ENCODE measurements around the gene EPS15. TPM values are rescaled to one million over a fixed set of nuclear protein-coding genes. Genes with fewer than 3 reads are reported as not detected.
"Not testable (repeated sequence)": the region's sequence is repeated elsewhere in the genome, so short reads cannot be mapped to it uniquely, and the experiment has no call there.

The EPS15 gene
- total RNA-seq, 1 experiment from 2014 or later = 31.5 TPM

GRCh38 chr1:51472359-51472758 lies 46.7 kb downstream of the EPS15 start:
- no peak for DNase-seq (ENCODE audit: low spot score)

DNA sequence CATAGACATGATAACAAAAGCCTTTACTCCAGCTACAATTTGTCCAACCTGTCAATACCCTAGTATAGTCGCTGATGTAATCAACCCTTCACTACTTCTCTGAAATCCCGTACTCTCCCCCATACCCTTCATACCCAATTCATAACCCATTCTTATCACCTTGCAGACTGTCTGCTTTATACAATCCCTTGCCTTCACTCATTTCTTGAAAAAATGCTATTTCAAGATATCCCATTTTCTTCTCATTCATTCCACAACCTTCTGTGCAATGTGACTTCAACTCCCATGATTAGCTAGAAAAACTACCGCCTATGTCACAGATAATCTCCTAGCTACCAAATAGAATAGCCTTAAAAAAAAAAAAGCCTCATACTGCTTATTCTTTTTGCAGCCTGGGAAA lies 49.5 kb downstream of the EPS15 start:
- no peak for DNase-seq (ENCODE audit: low spot score)

DNA sequence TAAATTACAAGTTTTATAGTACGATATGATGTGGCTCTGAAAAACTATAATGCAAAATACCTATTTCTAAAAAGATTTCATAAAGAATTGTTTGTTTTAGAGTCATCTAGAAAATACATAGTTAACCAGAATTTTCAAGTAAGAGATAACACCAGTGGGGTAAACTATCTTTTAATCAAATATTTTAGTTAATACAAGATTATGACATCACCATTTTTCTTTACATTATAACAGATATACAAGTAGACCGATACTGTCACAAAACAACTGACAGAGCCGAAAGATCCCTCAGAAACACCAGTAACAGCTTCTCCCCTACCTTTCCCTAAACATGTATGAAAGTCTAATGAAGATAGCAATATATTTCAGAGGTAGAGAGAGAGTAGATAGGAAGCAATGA lies 54.2 kb downstream of the EPS15 start:
- DNase-seq (ENCODE audit: low spot score) = no peak

GRCh38 chr1:51463561-51463960 lies 55.5 kb downstream of the EPS15 start:
- DNase-seq (ENCODE audit: low spot score) = no peak

DNA sequence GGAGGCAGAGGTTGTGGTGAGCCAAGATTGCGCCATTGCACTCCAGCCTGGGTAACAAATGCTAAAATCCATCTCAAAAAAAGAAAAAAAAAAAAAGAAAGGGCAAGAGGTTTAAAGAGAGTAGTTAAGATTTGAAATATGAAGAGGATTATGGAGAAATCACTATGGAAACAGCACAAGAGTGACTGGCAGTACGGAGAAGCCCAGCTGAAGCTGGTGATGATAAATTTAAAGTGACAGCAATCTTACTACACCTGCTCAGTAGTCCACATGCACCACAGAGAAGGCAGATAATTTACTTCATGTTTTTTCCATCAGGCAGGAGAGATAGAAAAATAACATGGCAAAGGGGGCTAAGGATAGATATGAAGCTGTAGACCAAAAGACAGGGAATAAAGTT lies 56.8 kb downstream of the EPS15 start:
- DNase-seq (ENCODE audit: low spot score) = not testable (repeated sequence)

DNA sequence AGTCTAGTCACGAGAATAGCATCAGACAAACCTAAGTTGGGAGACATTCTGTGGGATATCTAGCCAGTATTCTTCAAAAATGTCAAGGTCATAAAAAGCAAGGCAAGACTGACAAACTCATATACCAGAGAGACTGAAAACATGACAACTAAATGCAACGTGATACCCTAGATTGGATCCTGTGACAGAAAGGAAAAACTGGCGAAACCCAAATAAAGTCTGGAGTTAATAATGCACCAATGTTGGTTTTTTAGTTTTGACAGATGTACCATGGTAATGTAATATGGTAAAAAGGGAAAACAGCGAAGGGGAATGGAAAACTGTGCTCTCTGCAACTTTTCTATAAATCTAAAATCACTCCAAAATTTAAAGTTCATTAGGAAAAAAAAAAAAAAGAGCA lies 64.5 kb downstream of the EPS15 start:
- DNase-seq (ENCODE audit: low spot score) = no peak

DNA sequence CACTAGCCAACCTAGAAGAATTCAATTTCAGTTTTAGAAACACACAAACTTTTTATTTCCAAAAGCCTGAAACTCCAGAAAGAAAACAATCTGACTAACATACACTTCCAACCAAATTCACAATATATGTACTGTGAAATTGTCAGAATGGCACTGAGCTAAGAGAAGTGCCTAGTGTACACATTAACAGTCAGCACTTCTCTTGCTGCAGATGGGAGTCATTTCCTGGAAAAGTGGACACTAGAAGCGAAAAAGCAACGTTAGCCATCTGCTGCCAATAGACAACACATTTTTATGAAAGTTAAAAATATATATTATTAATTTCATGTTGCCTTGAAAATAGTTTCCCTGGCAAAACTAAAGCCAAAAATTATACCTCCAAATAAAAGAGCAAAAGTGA lies 66.1 kb downstream of the EPS15 start:
- DNase-seq (ENCODE audit: low spot score) = no peak

DNA sequence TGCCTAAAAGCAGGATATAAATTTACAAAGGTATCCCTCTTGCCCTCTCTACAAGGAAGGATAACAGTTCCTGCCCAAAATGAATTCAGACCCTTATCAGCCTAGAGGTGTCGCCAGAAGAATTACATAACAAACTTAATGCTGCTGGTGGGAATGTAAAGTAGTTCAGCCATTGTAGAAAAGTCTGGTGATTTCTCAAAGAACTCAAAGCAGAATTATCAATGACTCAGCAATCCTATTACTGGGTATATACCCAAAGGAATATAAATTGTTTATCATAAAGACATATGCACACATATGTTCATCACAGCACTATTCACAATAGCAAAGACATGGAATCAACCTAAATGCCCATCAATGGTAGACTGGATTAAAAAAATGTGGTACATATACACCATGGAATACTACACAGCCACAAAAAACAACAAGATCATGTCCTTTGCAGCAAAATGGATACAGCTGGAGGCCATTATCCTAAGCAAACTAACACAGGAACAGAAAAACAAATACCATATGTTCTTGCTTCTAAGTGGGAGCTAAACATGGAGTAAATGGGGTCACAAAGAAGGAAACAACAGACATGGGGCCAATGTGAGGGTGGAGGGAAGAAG lies 70.1 kb downstream of the EPS15 start:
- not testable (repeated sequence) for DNase-seq (ENCODE audit: low spot score)

DNA sequence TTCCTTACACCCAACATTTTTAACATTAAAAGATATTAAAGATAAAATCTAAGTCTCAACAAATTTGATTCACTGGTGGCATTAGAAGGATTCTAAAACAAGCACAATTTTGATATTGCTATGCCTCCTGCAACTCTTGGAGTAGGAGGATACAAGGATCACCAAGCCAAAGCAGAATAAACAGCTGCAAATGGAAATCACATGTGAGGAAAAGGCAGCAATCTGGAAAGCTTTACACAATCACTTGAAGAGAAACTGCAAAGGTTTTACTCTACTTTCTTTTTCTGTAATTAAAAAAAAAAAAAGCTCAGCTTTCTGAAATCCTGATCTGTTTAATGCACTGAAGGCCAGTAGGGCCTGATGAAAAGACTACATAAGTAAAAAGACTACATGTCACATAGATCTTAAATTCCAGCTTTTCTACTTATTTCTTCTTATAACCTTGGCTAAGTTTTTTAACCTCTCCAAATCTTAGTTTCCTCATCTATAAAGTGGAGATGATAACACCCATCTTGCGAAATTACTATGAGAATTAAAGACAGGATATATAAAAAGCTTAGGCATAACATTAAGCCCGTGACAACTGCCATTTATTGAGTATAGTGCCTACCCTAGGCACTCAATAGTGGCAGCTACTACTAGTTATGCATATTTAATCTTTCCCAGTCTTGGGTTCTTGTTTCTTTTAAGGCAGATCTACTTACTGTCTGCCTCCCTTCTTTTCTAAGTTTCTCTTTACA lies 73.5 kb downstream of the EPS15 start:
- no peak for DNase-seq (ENCODE audit: low spot score)

DNA sequence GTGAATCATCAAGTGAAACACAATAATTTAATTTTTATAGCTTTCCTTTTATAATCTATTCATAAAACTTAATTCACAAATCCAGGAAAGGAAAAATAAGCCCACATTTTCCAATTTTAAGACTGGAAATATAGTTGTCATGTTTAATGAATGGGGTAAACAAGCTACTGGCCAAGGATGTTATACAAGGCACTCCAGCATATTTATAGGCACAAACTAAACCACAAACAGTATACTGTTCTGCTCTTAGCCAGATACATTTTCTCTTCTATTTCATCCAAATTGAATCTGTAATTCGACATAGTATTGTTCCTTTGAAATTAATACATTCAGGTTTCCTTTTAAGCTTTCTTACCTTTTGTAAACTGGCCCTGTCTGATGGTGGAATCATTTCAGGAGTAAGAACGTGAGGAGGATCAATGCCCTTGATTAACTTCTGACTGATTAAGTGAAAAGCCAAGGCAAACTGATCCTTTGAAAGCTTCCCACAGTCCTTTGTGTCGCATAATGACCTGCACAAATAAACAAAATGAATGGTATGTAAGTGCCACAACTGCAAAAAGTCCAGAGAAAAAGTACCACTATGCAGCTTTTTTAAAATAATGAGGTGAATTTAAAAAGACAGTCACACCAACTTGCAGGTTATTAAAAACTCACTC lies 74.4 kb downstream of the EPS15 start:
- DNase-seq (ENCODE audit: low spot score) = no peak

- DNase-seq (ENCODE audit: low spot score) = no peak
Observed at GRCh38 chr1:51444096-51444495, 75.0 kb downstream of the EPS15 start.

GRCh38 chr1:51443555-51443954 lies 75.5 kb downstream of the EPS15 start:
- DNase-seq (ENCODE audit: low spot score) = no peak

DNA sequence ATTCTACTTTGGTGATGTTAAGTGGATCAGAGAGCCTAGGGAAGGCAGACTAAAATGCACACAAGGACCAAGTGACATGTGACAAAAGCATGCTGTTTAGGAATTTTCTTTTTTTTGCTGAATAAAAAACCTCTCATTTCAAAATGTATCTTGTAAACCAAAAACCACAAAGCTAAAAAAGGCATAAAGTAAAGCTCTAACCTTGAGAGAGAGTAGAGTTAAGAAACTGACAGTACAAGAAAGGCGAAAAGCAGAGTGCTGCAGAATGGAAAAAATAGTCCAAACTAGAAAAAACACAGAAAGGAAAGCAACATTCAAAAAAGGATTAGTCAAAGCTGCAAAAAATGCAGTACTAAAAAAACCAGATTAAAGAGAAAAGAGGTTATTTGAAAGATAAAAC lies 76.5 kb downstream of the EPS15 start:
- no peak for DNase-seq (ENCODE audit: low spot score)

DNA sequence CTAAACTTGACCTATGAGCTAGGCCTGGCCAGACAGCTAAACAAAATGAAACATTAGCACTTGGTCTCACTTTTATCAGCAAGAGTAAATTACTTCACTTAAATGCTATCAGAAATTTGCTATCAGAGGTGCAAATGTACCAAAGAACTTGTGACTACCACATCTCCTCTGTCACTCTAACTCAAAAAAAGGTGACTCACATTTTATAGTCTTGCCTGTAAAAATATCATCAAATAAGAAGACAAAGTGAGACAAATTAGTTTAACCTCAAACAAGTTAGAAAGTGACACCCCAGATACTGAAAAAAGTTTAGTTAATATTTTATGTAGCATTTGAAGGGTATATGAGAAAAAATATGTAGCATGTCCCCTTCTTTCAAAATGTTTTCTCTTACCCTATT lies 76.9 kb downstream of the EPS15 start:
- DNase-seq (ENCODE audit: low spot score) = no peak

DNA sequence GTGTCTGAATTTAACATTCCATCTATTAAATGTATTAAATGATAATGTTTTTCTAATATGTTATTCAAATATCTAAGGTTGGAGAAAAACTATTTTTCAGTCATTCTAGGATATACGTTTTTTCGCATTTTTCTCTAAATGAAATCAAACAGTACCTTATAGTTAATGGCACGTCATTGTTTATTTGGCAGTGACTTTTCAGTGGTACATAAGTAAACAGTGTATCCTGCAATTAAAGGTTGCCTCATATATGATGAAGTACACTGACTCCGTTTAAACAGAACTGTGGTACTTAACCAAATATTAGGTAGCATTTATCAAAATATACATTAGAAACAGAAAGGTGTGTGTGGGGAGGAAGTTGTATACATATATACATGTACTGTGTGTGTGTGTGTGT lies 79.2 kb downstream of the EPS15 start:
- no peak for DNase-seq (ENCODE audit: low spot score)

GRCh38 chr1:51439053-51439452 lies 80.0 kb downstream of the EPS15 start:
- DNase-seq (ENCODE audit: low spot score) = no peak

GRCh38 chr1:51437391-51437790 lies 81.7 kb downstream of the EPS15 start:
- not testable (repeated sequence) for DNase-seq (ENCODE audit: low spot score)

GRCh38 chr1:51435878-51436277 lies 83.2 kb downstream of the EPS15 start:
- DNase-seq (ENCODE audit: low spot score) = no peak

GRCh38 chr1:51433972-51434510 lies 85.0 kb downstream of the EPS15 start:
- no peak for DNase-seq (ENCODE audit: low spot score)

DNA sequence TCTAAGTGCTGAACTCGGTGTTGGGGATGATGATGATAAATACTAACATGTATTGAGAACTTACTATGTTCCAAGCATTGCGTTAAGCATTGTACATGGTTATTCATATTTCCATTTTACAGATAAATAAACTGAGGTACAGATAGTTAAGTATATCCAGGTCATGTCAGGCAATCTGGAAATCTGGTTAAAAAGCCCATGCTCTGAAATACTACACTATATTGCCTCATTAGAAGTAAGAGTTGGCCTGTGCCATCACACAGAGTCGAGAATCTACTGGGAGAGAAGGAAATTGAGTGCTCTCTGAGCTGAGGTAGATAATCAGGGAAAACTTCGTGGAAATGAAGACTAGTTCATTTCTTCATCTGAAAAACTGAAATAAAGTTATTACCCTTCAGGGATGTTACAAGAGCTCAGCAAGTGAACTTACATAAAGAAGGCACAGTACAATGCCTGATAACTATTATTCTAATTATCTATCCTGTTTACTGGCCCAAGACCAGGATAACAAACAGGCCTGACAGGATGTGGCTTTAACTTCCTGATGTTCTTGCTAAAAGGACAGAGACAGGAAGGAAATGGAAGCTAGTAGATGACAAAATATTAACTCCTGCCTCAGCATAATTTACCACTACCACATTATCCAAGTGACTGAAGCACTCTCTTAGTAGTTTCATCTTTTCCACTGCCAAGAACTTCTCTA lies 85.6 kb downstream of the EPS15 start:
- DNase-seq (ENCODE audit: low spot score) = peak; percentile 22

DNA sequence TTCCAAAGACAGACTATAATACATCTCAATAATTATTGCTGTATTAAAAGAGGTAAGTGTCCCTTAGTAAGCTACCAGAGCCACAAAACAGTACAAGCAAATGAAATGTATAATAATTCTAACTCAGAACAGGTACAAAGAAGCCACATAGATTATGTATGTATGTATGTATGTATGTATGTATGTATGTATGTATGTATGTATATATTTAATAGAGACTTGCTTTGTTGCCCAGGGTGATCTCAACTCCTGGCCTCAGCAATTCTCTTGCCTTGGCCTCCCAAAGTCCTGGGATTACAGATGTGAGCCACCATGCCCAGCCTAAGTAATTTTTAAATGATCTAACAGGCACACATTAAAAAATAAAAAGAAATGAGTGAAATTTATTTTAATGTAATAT lies 86.9 kb downstream of the EPS15 start:
- no peak for DNase-seq (ENCODE audit: low spot score)

GRCh38 chr1:51427438-51427837 lies 91.6 kb downstream of the EPS15 start:
- no peak for DNase-seq (ENCODE audit: low spot score)

All from H4 (cell line).